Smooth muscle cell of the brain vasculature (primary cell): ENCODE results near the gene MEG3.

ENCODE experiments used
- DNase-seq: peaks from one replicate; pipeline ENCODE4 v3.0.0-alpha.2; 2012; ENCODE audit warnings: low read depth, low spot score

The MEG3 gene

DNA sequence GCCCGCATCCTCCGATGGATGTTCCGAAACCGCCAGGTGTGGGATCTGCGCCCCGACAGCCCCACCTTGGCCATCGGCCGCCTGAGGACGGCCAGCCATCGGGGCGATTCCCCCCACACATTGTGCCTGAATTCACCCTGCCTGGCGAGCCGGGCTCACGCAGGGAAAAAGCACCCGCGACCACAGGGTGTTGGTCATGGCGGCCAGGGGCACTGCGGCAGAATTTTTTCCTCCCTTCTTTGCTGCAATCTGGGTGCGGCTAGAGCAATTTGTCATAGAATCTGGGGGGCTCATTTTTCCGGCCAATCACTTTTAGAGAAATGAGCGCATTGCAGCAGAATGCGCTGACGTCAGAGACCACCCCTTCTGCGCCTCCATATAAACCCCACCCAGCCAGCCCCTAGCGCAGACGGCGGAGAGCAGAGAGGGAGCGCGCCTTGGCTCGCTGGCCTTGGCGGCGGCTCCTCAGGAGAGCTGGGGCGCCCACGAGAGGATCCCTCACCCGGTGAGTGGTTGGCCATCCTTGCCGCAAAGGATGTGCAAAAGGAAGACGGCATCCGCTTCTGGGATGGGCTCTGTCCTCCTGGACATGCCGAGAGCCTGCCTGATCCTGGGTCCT, at the start of gene MEG3:
TSS of gene MEG3 (plus strand) at position 406 of the 619 bp plus-strand sequence.
- peak; percentile 67 for DNase-seq

DNA sequence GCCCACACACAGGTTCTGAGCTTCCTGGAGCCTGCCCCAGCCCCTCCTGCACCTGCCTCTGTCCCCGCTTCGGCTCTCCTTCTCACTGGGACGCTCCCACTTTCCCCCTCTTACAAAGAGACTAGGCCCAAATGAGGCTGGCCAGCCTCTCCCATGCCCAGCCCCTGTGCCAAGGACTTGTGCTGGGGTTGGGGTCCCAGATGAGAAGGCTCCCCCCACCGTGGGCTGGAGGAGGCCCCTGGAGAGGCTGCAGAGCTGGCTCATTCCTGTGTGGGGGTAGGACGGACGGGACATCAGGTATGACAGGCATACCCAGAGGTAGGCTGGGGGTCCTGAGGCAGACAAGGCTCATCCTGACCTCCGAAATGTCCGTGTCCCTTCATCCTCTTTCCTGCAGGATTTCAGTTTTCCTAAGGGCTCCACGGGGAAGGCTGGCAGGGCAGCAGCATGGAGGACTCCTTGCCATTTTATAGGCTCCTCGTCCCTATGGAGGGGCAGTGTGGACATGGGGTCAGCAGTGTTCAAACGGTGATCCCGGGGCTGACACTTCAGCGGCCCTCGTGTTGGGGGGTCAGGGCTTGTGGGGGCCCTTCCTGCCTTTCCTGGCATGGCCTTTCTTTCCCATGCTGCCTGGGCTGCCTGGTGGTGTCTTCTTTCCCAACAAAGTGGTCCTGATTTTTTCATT, 49.1 kb upstream of the MEG3 start:
- no peak for DNase-seq

DNA sequence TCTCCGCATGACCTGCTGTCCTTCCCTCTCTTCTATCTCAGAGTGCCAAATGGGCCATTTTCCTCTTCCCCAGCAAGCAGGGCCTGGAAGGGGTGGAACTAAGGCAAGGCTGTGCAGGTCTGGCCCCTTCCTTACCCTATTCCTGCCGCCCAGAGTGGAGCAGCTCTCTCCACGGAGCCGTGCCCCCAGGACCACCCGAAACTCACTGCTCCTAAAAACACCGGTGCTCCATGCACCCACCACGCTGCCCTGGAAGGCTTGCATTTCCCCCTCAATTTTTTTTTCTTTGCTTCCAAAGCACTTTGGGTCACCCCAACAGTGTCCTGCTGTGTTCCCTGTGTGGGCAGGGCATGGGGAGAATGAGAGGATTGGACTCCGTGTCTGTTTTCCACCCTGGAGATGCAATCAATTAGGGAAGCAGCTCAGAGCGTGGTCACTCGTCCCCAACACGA, 48.5 kb upstream of the MEG3 start:
- no peak for DNase-seq

DNA sequence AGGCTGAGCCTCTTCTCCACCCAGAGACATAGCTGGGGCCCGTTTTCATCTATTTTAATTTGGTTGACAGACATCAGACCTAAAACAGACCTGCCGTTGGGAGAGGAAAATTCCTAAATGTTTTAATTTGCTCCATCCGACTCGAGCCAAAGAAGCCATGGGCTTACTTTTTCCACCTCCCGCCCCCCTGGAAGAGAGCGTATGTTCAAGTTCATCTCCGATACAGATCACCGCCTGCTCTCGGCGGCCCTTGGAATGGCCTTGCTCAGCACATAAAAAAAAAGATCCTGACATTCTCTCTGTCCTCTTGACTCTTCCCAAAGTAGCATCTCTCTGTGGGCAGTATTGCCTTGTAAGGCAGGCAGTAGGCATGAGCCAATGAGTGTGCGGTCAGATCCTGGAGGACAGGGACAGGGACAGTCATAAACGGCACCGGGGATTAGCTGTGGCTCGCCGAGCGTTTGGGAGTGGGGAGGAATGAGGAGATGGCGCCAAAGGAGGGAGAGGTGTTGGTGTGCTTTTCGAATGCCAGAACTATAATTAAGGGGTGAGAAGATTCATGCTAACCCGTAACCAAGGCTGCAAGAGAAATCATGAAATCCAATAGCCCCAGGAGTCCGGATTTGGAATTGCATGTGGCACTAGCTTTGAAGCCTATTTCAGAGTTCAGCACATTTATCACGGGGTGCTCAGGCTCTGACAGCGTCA, 47.9 kb upstream of the MEG3 start:
- DNase-seq = no peak

DNA sequence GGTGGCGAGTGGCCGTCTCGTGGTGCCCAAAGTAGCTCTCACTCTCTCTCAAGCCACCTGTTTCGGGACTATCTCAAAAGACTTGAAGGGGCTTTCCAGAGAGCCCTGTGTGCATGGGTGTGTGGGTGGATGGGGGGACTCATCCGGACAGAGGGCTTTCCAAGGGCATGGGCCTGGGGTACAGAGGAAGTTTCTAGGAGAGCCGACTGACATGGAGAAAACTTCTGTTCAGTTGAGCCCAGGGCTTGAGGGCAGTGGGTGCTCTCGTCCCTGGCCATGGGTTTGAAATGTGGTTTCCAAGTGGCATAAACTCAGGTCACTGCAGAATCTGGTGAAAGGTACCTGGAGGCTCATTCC, 47.4 kb upstream of the MEG3 start:
- DNase-seq = no peak

DNA sequence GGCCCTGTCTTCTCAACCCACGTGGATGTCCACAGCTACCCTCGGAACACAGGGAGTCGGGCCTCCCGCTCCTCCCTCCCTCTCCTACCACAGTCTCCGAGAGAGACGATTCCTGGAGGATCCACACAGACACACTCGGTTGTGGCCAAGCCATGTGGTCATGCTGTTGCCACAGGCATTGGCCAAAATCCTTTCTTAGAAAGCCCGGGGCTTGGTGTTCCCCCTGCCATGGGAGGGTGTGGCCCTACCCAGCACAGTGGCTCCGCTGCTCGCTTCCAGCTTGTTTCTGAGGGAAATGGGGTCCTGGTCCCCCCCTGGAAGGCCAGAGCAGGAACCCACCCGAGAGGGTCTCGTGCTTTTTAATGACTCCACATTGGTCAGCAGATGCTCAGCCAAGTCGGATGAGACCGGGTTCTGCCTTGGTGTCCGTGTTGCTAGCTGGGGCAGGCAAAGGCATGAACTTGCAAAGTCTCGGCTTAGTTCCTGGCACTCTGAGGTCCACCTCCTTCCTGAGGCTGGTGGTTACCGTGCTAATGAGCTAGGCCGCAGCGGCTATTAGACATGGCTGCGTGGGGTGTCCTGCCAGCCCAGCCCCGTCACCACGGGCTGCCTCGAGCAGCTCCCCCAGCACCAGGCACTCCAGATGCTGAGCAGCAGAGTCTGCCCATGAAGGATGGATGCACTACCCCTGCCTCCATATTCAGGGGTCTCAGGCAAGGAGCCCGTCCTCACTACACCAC, 46.8 kb upstream of the MEG3 start:
- DNase-seq = no peak

DNA sequence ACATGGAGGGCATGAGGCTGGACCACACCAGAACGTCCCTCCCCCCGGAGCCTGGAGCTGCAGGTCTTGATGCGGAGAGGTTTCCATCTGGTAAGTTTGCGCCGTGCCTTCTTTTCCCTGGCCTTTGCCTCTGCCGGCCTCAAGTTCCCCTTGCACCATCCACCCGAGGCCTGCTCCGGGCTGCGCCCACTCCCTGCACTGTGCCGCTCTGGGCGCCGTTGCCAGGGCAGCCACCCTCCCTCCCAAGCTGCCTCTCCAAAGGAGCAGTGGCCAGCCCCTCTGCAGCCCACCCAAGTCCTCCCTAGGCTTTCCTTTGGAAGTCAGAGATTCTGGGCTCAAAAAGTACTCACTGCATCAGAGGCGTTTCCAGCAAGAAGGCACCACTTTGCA, 46.2 kb upstream of the MEG3 start:
- DNase-seq = no peak

DNA sequence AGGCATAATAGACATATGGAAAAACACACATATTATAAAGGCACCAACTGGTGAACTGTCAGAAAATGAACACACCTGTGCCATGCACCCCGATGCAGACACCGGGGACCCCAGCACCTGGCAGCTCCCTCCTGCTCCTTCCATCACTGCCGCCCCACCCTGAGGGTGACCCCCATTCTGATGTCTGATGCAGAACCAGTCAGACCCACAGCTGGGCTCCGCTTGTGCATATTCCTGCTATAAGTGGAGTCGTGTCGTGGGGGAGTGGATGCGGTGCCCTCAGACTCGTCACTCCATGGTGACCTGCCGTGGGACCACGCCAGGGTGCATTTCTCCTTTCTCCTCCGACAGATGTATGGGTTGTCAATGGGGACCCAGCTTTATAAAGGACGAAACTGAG, 45.7 kb upstream of the MEG3 start:
- no peak for DNase-seq

DNA sequence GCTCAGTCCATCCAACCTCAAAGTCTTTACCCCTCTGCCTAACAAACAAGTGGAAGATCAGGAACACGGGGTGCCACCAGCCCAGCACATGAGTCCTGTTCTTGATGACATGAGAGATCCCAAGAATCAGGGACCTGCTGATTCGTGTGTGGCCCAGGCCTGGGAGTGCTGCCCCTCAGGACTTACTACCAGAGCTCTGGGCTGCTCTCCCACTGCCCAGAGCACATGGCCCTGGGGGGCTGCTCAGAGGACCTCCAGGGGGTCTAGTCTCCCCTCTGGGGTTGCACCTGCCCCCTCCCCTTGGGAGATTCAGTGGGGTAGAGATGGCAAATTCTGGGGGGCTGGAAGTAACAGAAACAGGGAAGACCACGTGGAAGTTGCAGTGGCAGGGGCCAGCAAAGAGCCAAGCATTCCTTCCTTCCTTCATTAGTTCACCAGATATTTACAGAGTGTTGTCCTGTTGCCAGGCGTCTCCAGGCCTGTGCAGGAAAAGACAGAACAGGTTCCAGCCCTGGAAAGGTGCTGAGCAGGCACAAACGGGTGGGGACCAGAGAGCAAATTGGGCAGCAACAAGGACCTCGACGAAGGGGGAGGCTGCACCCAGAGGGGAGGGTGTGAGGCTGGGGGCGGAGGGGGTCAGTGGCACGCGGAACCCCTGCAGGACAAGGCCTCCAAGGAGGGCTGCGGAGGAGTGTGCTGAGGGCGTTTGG, 45.1 kb upstream of the MEG3 start:
- DNase-seq = no peak

DNA sequence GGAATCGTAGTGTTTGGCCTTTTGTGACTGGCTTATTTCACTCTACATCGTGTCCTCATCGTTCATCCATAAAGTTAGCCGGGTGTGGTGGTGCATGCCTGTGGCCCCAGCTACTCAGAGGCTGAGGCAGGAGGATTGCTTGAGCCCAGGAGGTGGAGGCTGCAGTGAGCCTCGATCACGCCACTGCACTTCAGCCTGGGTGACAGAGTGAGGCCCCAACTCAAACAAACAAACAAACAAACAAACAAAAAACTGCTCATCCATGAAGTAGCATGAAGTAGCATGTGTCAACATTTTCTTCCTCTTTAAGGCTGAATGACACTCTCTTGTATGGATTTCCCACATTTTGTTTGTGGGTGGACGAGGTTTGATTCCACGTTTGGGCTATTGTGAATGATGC, 44.0 kb upstream of the MEG3 start:
- no peak for DNase-seq

DNA sequence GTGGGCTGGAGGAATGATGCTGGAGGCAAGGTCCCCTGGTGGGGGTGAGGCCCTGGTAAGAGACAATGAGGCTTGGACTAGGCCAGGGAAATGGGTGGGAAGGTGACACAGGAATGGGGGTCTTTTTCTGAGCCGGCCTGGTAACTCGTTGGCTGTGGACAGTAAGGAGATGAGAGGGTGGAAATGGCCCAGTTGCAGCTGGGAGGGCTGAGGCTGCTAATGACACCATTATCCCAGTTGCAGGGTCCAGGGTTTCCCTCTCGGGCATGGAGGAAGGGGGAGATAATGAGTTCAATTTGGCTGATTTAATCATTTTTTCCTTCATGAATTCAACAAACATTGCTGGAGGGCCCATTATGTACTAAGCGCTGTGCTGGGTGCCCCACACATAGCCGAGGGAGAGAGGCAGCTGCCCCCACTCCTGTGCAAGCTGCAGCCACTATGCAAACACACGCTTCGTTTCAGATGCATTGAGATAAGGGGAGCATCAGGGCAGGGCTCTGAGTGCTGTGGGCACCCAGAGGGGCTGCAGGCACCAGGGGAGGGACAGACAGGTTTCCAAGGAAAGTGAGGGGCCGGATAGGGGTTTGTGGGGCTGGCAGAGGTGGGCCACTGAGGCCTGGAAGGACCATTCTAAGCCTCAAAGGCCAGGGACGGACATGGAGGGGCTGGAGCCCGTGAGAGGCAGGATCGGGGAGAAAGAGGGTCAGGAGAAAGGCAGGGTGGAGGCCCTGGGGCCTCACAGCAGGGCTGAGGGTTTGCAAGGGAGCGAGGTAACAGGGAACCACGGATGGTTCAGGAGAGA, 43.2 kb upstream of the MEG3 start:
- DNase-seq = no peak

DNA sequence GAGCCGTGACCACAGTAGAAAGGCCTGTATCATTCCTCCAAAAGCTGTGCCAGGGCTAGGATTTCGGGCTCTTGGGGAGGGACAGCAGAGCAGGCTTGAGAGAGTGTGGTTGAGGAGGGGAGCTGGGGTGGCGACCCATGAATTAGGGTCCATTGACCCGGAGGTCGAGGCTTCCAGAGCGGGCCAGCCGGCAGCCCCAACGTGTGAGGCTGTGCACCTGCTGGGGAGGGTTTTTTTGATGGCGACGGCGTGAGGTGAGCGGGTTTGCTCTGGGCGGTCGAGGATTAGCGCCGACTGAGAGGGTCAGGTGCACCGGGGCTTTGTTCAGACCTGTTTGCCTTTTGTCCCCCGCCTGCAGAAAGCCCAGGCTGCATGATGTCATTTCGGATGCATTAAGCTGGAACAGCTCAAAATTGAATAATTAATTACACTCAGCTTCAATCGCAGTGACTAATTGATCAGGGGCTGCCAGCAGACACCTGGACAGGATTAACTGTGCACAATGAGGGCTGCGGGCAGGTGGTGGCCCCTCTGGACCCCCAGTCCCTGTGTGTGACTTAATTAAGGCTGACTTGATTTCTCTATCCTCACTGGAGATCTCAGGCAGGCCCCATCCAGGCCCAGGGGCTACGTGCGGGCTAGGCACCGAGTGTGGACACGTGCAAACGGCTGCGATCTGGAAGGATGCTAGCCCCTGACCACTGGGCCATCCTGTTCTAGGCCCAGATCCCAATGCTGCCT, 42.1 kb upstream of the MEG3 start:
- DNase-seq = no peak

DNA sequence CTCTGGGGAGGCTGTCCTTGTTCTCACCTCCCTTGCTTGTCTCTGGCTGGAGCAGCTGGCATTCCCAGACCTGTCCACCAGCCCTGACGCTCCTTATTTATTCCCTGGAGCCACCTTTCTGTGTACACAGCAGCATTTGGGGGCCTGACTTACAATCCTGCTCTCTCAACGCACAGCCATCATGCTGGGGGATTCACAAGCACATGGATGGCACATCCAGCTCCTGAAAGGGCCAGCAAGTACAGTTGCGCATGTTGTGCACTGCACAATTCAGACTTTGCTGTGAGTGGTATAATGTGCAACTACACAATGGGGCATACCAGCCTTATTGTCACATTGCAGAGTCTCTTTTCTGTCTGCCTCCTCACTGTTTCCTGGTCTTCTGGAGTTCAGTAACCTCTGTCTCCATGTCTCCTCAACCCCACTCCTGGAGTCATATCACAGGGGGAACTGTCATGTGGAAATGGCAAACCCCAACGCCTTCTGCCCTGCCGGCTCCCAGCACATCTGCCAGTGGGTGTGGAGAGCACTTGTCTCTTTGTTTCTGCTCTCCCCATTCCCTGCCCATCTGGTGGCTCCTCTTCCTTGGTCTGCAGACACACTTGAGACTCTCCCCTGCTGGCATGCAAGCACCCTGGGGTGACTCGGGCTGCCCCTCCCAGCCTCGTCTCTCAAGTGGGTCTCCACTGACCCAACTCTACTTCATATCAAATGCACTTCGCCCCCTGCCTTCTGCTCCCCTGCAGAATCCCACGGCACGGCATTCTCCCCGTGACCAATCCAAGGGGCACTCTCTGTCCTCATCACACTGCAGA, 41.2 kb upstream of the MEG3 start:
- DNase-seq = no peak

DNA sequence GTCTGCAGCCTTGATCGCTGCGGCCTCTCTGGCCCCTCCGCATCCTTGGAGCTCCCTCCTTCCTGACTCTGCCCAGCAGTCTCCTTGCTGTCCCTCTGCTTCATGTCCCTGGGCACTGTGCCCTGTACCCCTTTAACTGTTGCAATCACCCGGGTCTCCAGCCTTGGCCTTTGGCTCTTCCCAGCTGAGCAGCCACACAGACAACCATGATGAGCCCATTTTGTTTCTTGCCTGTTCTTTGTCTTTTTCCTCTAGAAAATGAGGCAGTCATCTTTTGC, 40.6 kb upstream of the MEG3 start:
- DNase-seq = no peak

DNA sequence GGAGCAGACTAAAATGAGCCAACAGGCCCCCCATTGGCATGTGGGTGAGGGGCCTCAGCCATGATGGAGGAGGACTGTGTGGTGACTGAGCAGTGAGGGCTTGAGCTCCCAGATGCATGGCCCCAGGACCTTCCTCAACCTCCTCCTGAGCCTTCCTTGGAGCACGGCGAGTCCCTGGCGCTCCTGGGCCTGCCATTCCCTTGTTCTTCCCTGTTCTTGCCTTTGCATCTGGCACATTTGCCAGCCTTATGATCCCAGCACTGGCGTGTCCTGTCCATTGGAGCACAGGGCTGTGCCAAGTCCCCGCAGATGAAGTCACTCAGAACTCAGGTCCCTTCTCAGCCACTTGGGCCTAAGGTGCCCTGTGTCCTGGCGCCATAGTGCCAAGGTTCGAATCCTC, 40.3 kb upstream of the MEG3 start:
- no peak for DNase-seq

DNA sequence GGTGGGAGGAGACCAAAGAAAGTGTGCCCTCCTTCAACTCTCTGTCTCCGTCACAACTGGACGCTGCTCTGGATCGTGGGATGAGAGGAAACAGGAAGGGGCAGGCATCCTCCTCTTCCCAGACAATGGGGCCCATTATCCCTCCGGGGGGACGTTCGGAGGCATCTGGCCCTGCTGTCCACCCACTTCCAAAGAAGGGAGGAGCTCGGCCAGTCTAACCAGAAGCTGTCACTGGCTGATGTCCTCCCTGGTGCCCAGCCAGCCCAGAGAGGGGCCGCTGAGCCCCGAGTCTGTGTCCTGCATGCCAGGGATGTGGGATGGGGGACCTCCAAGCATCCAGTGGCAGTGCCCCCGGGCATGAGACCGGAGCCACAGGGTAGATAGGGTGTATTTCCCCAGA, 39.8 kb upstream of the MEG3 start:
- DNase-seq = no peak

DNA sequence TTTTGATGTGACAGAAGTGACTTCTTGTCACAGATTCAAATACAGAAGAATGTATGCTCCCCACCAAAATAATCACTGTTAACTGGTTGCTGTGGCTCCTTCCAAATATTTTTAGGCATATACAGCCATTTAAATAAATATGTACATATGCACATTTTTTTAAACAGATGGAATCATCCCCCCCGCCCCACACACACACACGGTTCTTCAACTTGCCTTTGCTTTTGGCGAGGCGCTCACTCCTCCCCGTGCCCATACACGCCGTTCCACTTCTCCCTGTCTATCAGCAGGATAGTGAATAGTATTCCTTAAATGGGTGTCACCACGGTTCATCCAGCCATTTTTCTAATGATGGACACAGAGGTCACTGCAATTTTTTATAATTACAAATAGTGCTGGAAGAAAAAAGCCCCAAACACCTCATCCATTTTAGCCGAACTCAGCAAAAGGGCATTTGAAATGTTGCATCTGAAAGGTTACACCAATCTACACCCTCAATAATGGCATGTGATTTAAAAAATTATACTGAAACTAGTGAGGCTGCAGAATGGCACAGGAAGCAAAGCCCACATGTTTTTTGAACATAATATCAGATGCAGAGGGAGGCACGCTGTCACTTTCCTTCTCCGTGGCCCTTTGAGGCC, 39.2 kb upstream of the MEG3 start:
- no peak for DNase-seq

DNA sequence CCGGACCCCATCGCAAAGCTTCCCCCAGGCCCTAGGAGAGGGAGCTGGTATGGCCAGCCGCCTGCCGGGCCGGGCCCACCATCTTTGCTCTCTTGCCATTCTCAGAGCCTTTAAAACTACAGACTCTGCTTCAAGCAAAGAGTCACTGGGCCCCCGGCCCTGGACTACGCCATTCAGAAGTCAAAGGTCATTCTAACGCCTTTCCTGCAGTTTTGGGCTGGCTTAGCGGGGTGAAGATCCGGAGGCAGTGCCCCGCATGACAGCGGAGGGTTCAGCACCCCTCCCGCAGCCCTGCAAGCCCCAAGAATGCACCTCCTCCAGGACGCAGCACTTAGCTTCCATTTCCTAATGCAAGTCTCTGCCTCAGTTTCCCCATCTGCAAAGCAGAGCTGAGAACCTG, 38.3 kb upstream of the MEG3 start:
- DNase-seq = no peak

DNA sequence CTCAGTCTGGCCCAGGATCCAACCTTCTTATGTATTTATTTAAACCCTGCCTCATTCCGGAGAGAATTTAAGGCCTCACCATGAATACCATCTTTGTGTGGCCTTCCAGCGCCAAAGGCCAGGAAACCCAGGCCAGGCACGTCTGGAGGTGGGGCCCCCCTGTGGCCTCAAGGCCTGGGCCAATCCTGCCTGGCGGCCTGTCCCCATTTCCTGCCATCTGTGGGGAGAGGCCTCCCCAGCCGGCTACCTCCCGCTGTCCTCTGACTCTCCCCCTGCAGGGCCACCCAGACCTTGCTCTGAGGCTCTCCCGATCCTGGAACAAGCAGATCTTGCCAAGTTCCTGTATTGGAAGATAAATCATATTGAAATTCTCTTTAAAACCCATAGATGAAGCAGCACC, 37.4 kb upstream of the MEG3 start:
- no peak for DNase-seq
